Measurements from ENCODE around the gene GOLGA6D. TPM values are rescaled to one million over a fixed set of nuclear protein-coding genes. Genes with fewer than 3 reads are reported as not detected.
"Not testable (repeated sequence)": the region's sequence is repeated elsewhere in the genome, so short reads cannot be mapped to it uniquely, and the experiment has no call there.

Gene GOLGA6D, protein sequence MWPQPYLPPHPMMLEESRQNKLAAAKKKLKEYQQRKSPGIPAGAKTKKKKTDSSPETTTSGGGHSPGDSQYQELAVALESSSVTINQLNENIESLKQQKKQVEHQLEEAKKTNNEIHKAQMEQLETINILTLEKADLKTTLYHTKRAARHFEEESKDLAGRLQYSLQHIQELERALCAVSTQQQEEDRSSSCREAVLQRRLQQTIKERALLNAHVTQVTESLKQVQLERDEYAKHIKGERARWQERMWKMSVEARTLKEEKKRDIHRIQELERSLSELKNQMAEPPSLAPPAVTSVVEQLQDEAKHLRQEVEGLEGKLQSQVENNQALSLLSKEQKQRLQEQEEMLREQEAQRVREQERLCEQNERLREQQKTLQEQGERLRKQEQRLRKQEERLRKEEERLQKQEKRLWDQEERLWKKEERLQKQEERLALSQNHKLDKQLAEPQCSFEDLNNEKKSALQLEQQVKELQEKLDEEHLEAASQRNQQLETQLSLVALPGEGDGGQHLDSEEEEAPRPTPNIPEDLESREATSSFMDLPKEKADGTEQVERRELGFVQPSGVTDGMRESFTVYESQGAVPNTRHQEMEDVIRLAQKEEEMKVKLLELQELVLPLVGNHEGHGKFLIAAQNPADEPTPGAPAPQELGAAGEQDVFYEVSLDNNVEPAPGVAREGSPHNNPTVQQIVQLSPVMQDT
- total RNA-seq: not detected in 2 replicates

DNA sequence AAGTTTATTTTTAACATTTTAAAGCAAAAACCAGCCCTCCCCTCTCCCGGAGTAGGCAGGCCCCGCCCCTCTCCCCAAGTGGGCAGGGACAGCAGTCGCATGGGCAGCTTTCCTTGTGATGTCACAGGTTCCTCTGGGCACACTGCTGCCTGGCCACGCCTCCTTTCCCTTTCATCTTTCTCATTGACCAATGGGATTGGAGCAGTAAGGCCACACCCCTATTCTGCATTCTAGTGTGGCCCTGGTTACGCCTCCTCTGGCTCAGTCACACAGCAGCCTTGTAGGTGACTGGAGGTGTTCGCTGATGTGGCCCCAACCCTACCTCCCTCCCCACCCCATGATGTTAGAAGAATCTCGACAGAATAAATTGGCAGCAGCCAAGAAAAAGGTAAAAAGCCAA lies at the start of gene GOLGA6D:
TSS of gene GOLGA6D (plus strand) at position 264 of the 400 bp plus-strand sequence. CDS start at position 305, 41 bp downstream.
- DNase-seq (ENCODE audit: low read depth in 2 of 2): not testable (repeated sequence)

DNA sequence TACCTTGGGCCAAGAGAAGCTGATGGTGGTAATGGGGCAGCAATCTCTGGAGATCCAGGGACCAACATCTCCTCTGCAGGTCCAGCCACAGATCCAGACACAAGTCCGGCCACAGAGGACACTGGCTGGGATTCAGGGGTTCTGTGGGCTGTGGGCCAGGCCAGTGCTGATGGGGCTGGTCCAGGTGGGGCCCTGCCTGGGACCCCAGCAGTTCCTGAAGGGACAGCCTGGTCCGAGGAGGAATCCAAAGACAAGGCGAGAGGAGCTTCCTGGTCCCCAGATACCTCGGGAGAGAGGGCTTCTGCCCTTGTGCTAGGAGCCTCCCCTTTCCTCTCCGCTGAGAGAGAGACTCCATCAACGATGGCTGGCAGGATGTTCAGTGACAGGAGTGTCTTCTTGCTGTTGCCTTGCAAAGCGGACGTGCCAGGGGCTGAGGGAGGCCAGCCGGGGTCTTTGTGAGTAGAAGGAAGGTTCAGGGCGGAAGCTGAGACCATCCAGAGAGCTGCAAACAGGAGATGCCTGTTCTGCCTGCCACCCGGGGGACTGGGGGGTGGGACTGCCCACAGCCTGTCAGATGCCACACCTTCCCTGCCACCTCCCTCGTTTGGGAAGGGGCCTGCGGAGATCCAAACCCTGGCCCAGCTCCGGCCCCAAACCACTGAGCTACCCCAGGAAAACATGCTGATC lies 49.0 kb upstream of the GOLGA6D start:
- no peak for DNase-seq (ENCODE audit: low read depth in 2 of 2)

DNA sequence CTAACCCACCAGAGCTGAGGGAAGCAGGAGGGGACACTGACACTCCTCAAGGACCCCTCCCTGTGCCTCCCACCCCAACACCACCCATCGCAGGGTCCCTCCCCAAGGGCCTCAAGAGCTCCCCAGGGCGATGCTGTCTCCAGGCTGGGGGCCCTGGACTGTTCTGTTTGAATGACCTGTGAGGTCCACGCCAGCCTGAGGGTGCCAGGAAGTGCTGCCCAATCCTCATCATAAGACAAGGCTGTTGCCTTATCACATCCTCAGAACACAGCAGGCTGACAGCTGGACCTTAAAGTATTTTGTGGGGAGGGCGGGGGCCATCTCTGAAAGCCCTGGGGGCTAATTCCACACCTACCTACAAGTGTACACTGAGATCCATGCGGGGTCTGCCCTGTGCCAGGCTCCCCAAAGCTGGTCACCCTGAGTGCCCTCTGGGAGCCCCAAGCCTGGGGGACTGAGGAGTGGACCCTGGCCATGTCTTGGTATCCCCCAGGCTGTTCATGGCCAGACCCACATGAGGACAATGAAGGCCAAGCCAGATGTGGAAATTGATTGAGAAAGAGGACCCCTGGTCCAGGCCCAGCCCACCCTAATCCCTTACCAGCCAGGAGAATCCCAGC lies 48.3 kb upstream of the GOLGA6D start:
- no peak for DNase-seq (ENCODE audit: low read depth in 2 of 2)

DNA sequence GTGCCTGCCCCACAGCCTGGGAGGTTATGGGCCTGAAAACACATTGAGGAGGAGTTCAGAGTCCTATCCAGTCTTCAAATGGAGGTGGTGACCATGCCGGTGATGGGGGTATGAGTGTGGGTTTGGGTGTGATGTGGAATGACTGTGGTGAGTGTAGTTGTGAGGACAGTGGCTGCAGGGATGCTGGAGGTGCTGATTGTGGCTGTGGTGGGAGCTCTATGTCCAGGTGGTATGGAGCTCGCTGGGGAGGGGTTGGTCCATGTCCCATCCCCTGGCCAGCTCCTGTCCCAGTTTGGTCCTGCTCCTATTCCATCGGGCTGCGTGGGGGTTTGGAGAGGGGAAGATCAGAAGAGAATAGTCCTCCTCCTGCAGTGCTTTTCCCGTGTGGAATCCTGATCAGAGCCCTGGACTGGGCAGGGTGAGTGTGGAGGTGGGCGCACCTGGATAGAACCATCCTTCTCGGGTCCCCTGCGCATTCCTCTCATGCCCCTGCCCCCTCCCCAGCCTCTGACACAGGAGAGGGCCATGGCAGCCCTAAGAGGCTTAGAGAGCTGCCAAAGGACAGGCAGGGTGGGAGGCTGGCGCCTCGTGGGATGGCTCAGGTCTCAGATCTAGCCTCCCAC lies 47.5 kb upstream of the GOLGA6D start:
- no peak for DNase-seq (ENCODE audit: low read depth in 2 of 2)

DNA sequence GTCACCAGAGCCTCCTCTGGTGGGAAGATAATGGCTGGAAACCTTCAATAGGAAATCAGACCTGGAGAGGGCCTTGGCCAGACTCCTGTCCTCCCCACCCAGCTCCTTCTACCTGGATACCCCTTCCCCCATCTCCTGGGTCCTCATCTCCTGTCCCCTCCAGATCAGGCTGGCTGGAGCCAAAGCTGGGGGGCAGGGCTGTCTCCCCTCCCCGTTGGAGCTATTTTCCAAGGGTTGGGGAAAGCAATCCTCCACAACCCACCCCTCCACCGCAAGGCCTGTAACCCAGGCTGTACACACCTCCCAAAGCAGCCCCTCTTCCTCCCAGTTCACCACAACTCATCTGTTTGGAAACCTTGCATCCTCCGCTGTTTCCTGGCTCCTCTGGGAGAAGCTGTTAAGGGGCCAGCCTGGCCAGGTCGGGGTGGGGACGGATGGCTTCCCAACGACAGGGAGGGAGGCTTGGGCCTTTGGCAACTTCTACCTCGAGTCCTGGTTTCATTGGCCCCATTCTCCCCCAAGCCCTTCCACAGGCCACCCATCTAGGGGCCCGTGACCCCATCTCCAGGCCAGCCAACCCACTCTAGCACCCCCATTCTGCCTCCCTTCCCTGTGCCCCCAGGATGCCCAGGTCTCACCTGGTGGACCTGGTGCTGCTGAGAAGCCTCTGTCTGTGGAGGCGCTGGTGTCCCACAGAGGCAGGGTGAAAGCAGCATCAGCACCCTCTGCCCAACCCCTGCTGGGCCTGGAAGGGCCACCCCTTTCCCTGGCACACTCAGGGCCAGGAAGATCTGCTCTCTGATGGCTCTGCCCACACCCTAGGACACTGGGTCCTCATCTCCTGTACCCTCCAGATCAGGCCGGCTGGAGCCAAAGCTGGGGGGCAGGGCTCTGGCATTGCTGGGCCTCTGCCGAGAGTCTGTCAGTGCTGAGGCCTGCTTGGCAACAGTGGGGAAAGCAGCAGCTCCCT lies 46.6 kb upstream of the GOLGA6D start:
- DNase-seq (ENCODE audit: low read depth in 2 of 2): no peak

DNA sequence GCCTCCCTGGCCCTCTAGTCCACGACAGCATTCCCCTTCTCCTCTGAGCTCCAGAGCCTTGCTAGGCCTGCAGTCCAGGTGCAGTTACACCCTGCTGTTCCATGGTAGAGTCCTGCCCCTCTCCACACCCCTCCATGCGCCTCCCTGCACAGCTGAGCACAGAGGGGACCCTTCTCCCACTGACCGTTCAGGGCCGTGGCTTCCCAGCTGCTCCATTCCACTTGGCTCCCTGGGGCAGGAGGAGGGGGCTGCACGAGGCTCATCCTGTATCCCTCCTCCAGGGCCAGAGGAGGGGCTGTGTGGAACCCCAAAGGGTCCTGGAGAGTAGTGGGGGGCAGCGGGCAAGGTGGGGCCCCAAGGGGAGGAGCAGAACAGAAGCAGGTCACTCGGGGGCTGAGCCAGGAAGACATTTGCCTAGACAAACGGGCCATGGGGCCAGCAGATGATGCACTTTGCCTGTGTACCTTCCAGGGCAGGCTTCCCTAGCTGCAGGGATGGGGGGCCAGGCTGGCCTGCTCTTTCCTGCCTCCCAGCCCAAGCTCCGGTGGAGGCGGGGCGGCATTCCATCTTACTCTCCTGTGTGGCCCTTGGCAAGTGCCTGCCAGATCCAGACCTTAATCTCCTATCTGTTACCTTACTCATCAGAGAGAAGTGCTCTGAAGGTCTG lies 45.2 kb upstream of the GOLGA6D start:
- no peak for DNase-seq (ENCODE audit: low read depth in 2 of 2)

DNA sequence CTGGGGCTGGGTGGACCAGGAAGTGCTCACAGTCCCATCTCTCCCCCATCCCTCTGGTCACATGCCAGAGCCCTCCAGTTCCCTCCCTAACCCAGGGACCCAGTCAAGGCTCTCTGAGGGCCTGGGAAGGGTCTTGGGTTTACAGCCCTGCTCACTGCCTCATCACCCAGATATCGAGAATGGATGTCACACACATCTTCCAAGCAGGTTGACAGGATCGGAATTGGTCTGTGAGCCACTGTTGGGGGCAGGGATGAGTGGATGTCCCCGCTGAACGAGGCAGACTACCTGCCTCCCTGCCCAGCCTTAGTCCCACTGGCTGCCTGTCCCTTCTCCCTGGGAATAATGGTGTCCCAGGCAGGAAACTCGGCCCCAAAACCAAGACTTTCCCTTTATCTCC lies 44.5 kb upstream of the GOLGA6D start:
- no peak for DNase-seq (ENCODE audit: low read depth in 2 of 2)

DNA sequence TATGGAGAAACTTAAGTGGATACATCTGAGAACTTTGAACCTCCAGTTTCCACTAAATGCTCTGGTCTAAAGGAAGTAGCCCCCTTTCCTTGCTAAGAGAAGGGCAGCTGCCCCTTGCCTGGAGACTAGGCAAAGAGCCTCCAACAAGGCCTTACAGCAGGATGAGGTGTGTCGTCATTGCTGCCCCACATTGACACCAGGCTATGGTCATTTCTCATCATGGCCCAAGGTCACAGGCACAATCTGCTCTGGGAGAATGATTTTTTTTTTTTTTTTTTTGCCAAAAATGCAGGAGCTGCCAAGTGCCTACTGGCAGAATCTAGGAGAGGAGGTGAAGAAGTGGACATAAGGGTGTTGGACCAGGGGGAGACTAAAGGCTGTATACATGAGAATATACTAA lies 36.9 kb upstream of the GOLGA6D start:
- DNase-seq (ENCODE audit: low read depth in 2 of 2): not testable (repeated sequence)

DNA sequence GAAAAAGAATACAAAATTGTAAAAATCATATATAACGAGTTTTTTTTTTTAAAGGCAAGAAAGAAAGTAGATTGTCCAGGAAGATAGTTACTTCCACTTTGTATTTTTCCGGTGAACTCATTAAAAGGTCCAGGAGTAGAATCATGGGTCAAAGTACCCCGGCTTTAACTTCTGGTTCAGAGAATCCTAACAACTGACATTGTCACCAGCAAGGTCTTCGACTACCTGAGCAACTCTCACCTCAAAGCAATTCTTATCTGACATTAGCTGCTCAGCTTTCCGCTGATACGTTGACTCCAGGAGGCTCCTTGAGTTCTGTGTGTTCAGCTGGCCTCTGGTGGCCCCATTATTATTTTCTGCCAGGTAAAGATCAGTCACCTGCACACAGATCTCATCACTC lies 33.6 kb upstream of the GOLGA6D start:
- DNase-seq (ENCODE audit: low read depth in 2 of 2): not testable (repeated sequence)

DNA sequence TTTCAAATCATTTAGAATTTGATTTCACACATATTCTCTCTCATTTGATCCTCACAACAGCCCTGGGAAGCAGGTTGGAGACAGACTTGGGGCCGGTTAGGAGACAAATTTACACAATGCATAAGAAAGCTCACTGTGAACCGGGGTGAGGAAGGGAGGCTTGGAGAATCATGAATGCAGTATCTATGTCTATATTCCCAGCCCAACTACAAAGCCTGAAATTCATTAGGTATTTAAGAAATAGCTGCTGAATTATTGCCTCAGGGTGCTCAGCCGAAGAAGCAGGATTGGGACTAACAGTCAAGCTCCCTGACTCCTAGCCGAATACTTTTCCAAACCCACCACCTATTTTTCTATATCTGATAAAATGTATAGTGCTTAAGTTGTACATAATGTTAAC lies 32.9 kb upstream of the GOLGA6D start:
- no peak for DNase-seq (ENCODE audit: low read depth in 2 of 2)

DNA sequence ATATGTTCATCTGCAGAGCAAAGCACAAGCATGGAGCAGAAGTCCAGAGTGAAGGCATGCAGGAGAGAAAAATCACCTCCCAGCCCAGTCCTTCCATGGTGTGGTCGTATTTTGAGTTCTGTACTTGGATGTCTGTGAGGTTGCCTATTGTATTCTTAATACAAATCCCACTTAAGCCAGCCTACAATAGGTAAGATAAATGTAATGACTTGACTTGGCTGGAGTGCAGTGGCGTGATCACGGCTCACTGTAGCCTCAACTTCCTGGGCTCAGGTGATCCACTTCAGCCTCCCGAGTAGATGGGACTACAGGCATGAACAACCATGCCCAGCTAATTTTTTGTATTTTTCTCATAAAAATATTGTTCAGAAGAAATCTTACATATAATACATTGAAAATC lies 31.3 kb upstream of the GOLGA6D start:
- DNase-seq (ENCODE audit: low read depth in 2 of 2): not testable (repeated sequence)

DNA sequence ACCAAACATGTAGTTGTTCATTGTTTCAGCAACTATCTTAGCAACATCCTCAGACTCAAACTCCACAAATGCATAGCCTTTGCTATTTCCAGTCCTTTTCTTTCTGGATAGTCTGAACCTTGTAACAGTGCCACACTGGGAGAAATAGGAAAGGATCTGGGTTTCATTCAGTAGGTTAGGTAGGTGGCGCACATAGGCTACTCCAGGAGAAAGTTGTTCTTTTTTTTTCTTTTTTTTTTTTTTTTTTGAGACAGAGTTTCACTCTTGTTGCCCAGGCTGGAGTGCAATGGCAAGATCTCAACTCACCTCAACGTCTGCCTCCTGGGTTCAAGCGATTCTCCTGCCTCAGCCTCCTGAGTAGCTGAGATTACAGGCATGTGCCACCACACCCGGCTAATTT lies 30.4 kb upstream of the GOLGA6D start:
- DNase-seq (ENCODE audit: low read depth in 2 of 2): not testable (repeated sequence)

DNA sequence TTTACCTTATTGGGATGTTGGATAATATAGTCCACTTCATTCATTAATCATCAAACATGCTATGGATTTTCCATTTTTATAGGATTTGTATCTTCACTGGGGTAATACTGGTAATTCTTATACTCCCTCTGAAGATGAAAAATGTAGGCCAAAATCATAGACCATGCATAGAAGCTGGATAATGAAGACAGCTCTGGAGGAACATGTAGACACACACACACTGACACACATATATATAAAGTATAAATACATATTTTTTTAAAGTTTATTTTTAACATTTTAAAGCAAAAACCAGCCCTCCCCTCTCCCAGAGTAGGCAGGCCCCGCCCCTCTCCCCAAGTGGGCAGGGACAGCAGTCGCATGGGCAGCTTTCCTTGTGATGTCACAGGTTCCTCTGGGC lies 24.6 kb upstream of the GOLGA6D start, which contains the start of gene GOLGA6C:
TSS of gene GOLGA6C (plus strand) at position 301 of the 400 bp plus-strand sequence. CDS start 265 bp downstream, outside the sequence.
- DNase-seq (ENCODE audit: low read depth in 2 of 2): not testable (repeated sequence)

DNA sequence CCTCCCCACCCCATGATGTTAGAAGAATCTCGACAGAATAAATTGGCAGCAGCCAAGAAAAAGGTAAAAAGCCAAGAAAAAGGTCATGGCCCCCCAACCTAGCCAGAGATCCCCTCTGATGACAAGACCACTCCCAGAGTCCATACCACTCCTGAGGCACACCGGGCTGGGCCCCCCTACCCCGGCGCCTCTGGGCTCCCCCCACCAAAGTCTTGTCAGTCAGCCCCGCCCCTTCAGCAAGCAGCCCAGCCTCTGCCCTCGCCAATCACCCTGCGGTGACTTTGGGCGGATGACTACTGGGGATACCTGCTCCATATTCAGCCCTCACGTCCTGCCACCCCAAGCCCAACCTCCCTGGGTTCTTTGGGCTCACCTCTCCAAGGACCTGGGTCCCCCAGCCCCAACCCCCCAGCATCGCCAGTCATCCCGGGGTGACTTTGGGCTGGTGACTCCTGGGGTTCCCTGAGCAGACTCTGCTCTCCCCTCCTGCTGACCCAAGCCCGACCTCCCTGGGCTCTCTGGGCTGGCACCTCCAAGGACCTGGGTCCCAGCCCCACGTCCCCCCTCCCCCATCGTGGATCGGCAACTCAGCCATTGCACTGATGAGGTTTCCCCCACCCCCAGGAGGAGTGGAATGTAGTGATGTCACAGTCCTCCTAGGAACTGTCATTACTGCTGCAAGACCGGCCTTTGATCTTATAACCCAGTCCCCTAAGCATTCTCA lies 23.9 kb upstream of the GOLGA6D start:
- DNase-seq (ENCODE audit: low read depth in 2 of 2): not testable (repeated sequence)

DNA sequence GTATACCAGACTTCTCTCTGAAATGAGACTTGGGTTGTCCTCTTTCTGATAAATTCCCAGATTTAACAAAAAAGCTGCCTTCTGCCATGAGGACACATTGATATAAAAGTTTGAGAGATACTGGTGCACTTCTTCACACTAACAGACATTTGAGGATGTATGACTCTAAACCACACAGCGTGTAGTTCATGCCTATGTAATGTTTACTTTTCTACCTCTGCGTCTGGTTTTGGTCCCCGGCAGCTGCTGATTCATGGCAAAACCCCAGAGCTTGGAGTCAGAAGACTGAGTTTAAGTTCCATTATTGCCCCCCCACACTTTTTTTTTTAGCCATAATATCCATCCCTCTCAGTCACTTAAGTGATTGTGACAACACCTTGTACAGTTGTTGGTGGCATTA lies 22.8 kb upstream of the GOLGA6D start:
- not testable (repeated sequence) for DNase-seq (ENCODE audit: low read depth in 2 of 2)

DNA sequence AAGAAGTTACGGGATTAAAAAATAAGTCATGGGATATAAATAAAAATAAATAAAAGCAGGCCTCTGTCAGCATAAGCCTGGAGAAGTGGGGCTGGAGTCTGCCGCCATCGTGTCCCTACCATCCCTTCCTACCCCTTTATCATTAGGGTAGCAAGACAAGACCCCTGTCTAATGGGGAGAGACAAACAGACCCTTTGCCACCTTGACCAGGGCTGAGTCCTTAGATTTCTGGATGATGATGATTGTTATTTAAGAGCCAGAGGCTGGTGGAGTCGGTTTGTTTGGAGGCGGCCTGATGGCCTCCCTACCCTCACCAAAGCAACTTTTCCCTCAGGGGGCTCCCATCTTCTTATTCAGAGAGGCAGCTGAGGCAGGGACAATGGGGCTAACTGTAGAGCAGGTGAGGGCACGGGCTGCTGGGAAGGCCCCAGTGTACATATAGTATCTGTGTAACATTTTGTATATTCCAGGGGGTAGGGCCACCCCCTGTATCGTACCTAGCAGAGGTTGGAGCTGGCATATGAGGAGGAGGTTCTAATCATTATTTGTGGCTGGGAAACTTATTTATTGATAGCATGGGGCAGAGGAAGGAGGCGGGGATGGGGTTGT lies 8.8 kb upstream of the GOLGA6D start:
- DNase-seq (ENCODE audit: low read depth in 2 of 2): not testable (repeated sequence)

DNA sequence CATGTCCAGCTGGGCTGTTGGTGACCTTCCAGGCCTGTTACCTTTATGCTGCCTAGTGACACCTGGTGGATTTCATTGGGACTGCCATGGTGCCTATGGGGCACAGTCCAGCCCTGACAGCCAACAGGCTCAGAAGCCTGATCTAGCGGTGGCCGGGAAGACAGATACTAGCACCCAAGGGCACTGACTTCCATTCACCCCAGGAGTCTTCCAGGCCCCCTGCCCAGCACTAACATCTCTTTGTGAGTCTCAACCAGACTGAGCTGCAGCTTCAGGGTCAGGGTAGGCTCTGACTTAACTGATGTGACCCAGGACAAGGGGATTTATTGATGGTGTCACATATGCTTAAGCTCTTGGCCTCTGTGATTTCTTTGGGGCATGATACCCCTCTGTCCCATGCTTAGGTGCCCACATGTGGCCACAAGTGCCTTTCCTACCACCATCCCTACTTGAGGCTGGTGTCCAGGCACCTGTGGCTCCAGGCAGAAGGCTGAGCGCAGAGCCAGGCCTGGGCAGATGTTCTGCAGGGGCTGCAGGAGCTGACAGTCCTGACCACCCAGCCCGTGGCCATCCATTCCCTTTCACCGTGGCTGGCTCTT lies 8.0 kb upstream of the GOLGA6D start:
- peak in 1 of 2 donors; percentile 59 for DNase-seq (ENCODE audit: low read depth in 2 of 2)

DNA sequence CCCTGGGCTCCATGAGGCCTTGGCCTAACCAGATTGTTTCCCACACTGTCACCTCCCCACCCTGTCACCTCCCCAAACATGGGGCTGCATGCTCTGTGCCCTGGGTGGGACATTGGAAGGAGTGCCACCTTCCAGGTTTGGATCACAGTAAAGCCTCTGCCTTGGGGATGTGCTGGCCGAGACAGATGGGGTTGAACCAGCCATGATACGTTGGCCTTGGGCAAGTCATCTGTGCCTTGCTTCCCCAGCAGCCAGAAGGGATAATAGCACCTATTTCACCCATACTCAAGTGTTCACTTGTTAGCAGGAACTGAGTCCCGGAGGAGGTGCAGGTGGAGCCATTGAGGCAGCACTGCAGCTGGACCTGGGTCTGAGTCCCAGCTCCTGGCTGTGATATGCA lies 7.0 kb upstream of the GOLGA6D start:
- not testable (repeated sequence) for DNase-seq (ENCODE audit: low read depth in 2 of 2)

All from dermis microvascular lymphatic vessel endothelial cell (primary cell).